Hepatocyte (in vitro differentiated cells): ENCODE measurements around the gene NBAS. TPM values are rescaled to one million over a fixed set of nuclear protein-coding genes. Genes with fewer than 3 reads are reported as not detected.

Source experiments
- DNase-seq: peaks from one replicate; pipeline ENCODE4 v3.0.0-alpha.2; 2016; ENCODE audit warnings: low spot score
- H2AFZ ChIP-seq: fragments of 200-600 bp; sonication (generic); 2 replicates; pipeline ENCODE4 v1.6.0; 2016; ENCODE audit warnings: antibody characterized with exemption, mild to moderate bottlenecking
- H3K27ac ChIP-seq: fragments of 200-600 bp; sonication (generic); 2 replicates; pipeline ENCODE4 v1.5.1; 2016; ENCODE audit warnings: mild to moderate bottlenecking
- H3K27me3 ChIP-seq: fragments of 200-600 bp; sonication (generic); 2 replicates; pipeline ENCODE4 v1.6.1; 2016
- H3K36me3 ChIP-seq: fragments of 200-600 bp; sonication (generic); replicated peaks from 2 replicates; pipeline ENCODE4 v1.5.1; 2016; ENCODE audit warnings: low read depth; ENCODE audit not compliant: insufficient read depth
- H3K4me1 ChIP-seq: fragments of 200-600 bp; sonication (generic); 2 replicates; pipeline ENCODE4 v1.5.1; 2016; ENCODE audit warnings: mild to moderate bottlenecking, moderate library complexity; ENCODE audit not compliant: insufficient read depth
- H3K4me2 ChIP-seq: fragments of 200-600 bp; sonication (generic); 2 replicates; pipeline ENCODE4 v1.6.0; 2016
- H3K4me3 ChIP-seq: fragments of 200-600 bp; sonication (generic); 2 replicates; pipeline ENCODE4 v1.5.1; 2016; ENCODE audit warnings: mild to moderate bottlenecking
- H3K79me2 ChIP-seq: fragments of 200-600 bp; sonication (generic); 2 replicates; pipeline ENCODE4 v1.6.0; 2017; ENCODE audit warnings: mild to moderate bottlenecking
- H3K9me2 ChIP-seq: fragments of 200-600 bp; sonication (generic); replicated peaks from 2 replicates; pipeline ENCODE4 v1.6.0; 2017; ENCODE audit warnings: mild to moderate bottlenecking; ENCODE audit not compliant: insufficient read depth
- H3K9me3 ChIP-seq: fragments of 200-600 bp; sonication (generic); 2 replicates; pipeline ENCODE4 v1.5.1; 2016; ENCODE audit warnings: low read depth, mild to moderate bottlenecking
- H4K20me1 ChIP-seq: fragments of 200-600 bp; sonication (generic); 2 replicates; pipeline ENCODE4 v1.6.0; 2016; ENCODE audit warnings: mild to moderate bottlenecking; ENCODE audit not compliant: insufficient read depth, poor library complexity, severe bottlenecking
- EZH2 ChIP-seq: fragments of 200-600 bp; sonication (generic); IDR thresholded peaks from 2 replicates; pipeline ENCODE4 v1.6.1; 2016; ENCODE audit warnings: antibody characterized with exemption, mild to moderate bottlenecking, borderline replicate concordance
- EZH2phosphoT487 ChIP-seq: fragments of 200-600 bp; sonication (generic); IDR thresholded peaks from one replicate; pipeline ENCODE4 v1.6.1; 2018; ENCODE audit warnings: antibody characterized with exemption, mild to moderate bottlenecking, low read depth, moderate library complexity; ENCODE audit not compliant: unreplicated experiment, severe bottlenecking
- WGBS: methylation state at CpG from one replicate; pipeline ENCODE4 v1.1.6; 2016; ENCODE audit warnings: low lambda C conversion rate; ENCODE audit errors: missing lambda C conversion rate; 5-methylcytosine and 5-hydroxymethylcytosine counted together
- polyA plus RNA-seq: library from polyadenylated mRNA; unstranded; fragments of >200 nt; fragmentation: Nextera tagmentation; extraction: Ambion mirVana; gene quantifications from 2 replicates; pipeline ENCODE4 v1.2.1, GENCODE V29; 2016
- total RNA-seq: library from RNA; depleted of rRNA; stranded (reverse); fragments of >200 nt; gene quantifications from 2 replicates; pipeline ENCODE4 v1.2.3, GENCODE V29; 2014
- TF ChIP-seq, protein P1 (sequence below): fragments of 200-600 bp; sonication (generic); IDR thresholded peaks from 2 replicates; pipeline ENCODE4 v1.5.1; 2016; ENCODE audit warnings: antibody characterized with exemption, mild to moderate bottlenecking; ENCODE audit not compliant: poor library complexity

The NBAS gene
- total and polyA plus RNA-seq, 2 experiments from 2014 or later: 20.8 to 47.2 TPM

DNA sequence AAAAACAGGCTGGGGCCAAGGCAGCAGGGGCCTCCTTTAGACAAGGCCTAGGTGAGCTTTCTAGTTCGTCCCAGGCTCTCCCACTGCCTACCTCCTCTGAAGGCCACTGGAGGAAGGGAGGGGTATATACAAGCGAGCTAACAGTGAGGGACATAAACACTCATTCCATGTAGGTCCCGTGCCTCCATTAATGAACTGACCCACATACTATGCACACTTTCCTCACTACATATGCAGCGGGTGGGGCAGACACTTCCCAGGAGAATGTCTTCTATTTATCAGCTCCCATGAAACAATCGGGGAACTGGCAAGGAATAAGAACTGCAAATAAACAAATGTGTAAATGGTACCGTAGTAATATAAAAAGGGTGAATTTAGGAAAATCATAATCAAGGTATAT is 336.5 kb downstream of the NBAS start:
- no peak overlapping the region for H2AFZ ChIP-seq
- no peaks in the 10 kb centered on the region for H3K36me3 ChIP-seq
- no peak overlapping the region for H3K27ac ChIP-seq
- WGBS: 90% methylated on average over 6 of the region's 6 CpGs
- no peaks in the 10 kb centered on the region for H3K9me2 ChIP-seq
- no peaks in the 10 kb centered on the region for H3K9me3 ChIP-seq
- H3K4me1 ChIP-seq: no peaks in the 10 kb centered on the region
- no peak overlapping the region for H3K4me3 ChIP-seq
- no peak for DNase-seq
- no peaks in the 10 kb centered on the region for H3K79me2 ChIP-seq
- H3K27me3 ChIP-seq: no peaks in the 10 kb centered on the region
- no peaks in the 10 kb centered on the region for H4K20me1 ChIP-seq
- TF ChIP-seq EZH2phosphoT487 (no peak), EZH2 (no peak)
- TF ChIP-seq, protein P1, sequence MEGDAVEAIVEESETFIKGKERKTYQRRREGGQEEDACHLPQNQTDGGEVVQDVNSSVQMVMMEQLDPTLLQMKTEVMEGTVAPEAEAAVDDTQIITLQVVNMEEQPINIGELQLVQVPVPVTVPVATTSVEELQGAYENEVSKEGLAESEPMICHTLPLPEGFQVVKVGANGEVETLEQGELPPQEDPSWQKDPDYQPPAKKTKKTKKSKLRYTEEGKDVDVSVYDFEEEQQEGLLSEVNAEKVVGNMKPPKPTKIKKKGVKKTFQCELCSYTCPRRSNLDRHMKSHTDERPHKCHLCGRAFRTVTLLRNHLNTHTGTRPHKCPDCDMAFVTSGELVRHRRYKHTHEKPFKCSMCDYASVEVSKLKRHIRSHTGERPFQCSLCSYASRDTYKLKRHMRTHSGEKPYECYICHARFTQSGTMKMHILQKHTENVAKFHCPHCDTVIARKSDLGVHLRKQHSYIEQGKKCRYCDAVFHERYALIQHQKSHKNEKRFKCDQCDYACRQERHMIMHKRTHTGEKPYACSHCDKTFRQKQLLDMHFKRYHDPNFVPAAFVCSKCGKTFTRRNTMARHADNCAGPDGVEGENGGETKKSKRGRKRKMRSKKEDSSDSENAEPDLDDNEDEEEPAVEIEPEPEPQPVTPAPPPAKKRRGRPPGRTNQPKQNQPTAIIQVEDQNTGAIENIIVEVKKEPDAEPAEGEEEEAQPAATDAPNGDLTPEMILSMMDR: no peak
- H3K4me2 ChIP-seq: no peak overlapping the region

DNA sequence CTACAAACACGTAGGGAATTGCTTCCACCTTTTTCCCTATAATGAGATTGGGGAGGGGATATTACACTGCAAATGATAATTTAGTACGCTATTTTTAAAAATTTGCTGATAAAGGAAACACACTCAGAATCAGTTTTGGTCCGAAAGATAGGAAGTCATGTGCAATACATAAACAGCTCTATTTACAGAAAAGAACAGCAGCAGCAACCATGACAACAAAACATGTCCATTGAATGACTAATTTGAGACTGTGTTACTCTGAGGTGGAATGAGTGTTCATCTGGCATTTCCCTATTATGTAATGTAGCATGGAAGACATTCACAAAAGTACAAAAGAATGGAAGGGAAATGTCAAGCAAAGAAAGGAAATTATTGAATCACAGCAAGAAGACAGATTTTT is 337.2 kb downstream of the NBAS start:
- Histone ChIP-seq H3K9me2 (no peaks in the 10 kb centered on the region), H4K20me1 (no peaks in the 10 kb centered on the region), H3K4me1 (no peaks in the 10 kb centered on the region), H2AFZ (no peak overlapping the region), H3K9me3 (no peaks in the 10 kb centered on the region), H3K27ac (no peak overlapping the region), H3K4me2 (no peak overlapping the region), H3K27me3 (no peaks in the 10 kb centered on the region), H3K36me3 (no peaks in the 10 kb centered on the region), H3K4me3 (no peak overlapping the region), H3K79me2 (no peaks in the 10 kb centered on the region)
- TF ChIP-seq EZH2phosphoT487: no peak
- no peak for TF ChIP-seq EZH2
- TF ChIP-seq, protein P1: no peak
- 84% methylated on average over 3 of the region's 3 CpGs for WGBS
- DNase-seq: no peak

DNA sequence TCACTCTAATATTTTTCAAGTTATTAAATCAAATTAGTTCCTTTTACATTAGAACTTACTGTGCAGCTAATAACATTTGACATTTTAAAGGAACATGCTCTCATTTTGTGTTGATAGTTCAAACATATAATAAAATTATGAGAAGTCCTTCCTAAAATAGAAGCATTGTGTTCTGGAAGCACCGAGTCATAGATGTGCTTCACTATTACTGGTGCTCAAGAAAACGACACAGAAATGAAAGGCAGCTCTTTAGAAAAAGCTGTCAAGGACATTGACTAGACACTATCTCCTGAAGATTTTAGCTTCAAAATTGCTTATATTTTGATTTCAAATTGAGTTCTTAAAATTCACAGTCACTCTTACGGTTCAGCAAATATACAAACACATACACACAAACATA is 338.3 kb downstream of the NBAS start:
- WGBS: 90% methylated on average over 3 of the region's 3 CpGs
- H3K27me3 ChIP-seq: no peaks in the 10 kb centered on the region
- H3K9me3 ChIP-seq: no peaks in the 10 kb centered on the region
- H3K36me3 ChIP-seq: no peaks in the 10 kb centered on the region
- H2AFZ ChIP-seq: no peak overlapping the region
- H3K4me2 ChIP-seq: no peak overlapping the region
- H4K20me1 ChIP-seq: no peaks in the 10 kb centered on the region
- no peak for DNase-seq
- no peaks in the 10 kb centered on the region for H3K9me2 ChIP-seq
- no peak for TF ChIP-seq EZH2phosphoT487
- TF ChIP-seq, protein P1: no peak
- no peak for TF ChIP-seq EZH2
- no peak overlapping the region for H3K4me3 ChIP-seq
- no peaks in the 10 kb centered on the region for H3K4me1 ChIP-seq
- no peak overlapping the region for H3K27ac ChIP-seq
- H3K79me2 ChIP-seq: no peaks in the 10 kb centered on the region

DNA sequence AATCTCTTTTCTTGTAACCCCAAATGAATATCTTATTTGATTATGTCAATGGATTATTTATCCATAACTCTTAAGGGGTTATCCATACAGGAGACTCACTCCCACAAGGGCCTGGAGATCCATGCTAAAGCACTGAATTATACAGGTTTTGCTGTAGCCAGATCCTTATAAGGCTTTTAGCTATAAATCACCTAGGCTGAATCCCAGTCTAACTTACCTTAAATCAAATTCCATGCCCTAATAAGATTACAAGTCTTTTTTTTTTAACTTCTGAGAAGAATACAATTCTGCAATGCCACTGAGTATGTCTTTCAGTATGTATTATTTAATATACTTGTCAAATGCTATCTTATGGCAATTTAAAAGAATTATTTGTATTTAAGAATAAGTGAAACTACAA is 340.5 kb downstream of the NBAS start:
- H3K4me3 ChIP-seq: no peak overlapping the region
- no peaks in the 10 kb centered on the region for H3K9me3 ChIP-seq
- TF ChIP-seq EZH2 (no peak), EZH2phosphoT487 (no peak)
- TF ChIP-seq, protein P1: no peak

More for the DNA sequence above, 340.5 kb downstream of the NBAS start:
- no peak overlapping the region for H3K27ac ChIP-seq
- no peak overlapping the region for H3K4me2 ChIP-seq
- H3K9me2 ChIP-seq: no peaks in the 10 kb centered on the region
- no peaks in the 10 kb centered on the region for H4K20me1 ChIP-seq
- H3K36me3 ChIP-seq: no peaks in the 10 kb centered on the region
- no peaks in the 10 kb centered on the region for H3K79me2 ChIP-seq
- H3K27me3 ChIP-seq: no peaks in the 10 kb centered on the region
- H3K4me1 ChIP-seq: no peaks in the 10 kb centered on the region
- no peak for DNase-seq
- no peak overlapping the region for H2AFZ ChIP-seq
